ENCODE measurements around the gene TTC19.

- TF ChIP-seq POLR2A (IDR thresholded peaks at IDR 0.05; ENCODE audit: low read length) (no peak), GATA1 (IDR thresholded peaks at IDR 0.05; ENCODE audit: low read depth, low read length) (no peak)
Observed at GRCh38 chr17:15954222-15954621, 45.4 kb upstream of the TTC19 start.

All from erythroblast (primary cell).